Skin of body (tissue), 2 donors: ENCODE data around the gene KRTAP10-7. TPM values are rescaled to one million over a fixed set of nuclear protein-coding genes. Genes with fewer than 3 reads are reported as not detected.
"Not testable (repeated sequence)": the region's sequence is repeated elsewhere in the genome, so short reads cannot be mapped to it uniquely, and the experiment has no call there.

Experiments
- DNase-seq: peaks from one replicate; lab custom pipeline; 2025; lab: John Stamatoyannopoulos, UW
- total RNA-seq: library from RNA; depleted of rRNA; stranded (reverse); fragments of >200 nt; gene quantifications from one replicate; pipeline ENCODE4 v1.2.3, GENCODE V29; 2014

The KRTAP10-7 gene
- total RNA-seq, 1 donor from 2014 or later = 0.99 TPM

GRCh38 chr21:44628707-44629391 is 28.5 kb downstream of the KRTAP10-7 start:
- DNase-seq = no peak

GRCh38 chr21:44630440-44630839 is 30.0 kb downstream of the KRTAP10-7 start:
- no peak for DNase-seq

DNA sequence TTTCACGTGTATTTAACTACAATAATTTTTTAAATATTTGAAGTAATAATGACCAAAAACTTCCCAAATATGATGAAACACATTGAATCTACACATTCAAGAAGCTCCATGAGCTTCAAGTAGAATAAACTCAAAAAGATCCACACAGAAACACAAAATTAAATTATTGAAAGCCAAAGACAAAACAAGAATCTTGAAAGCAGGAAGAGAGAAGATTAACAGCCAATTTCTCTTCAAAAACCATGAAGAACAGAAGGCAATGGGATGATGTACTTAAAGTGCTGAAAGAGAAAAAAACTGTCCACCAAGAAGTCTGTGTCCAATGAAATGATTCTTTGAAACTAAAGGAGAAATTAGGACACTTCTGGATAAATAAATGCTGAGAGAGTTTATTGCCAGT is 31.7 kb downstream of the KRTAP10-7 start:
- no peak for DNase-seq

- DNase-seq = no peak
These were observed 36.0 kb downstream of the KRTAP10-7 start for GRCh38 chr21:44636209-44637017.

DNA sequence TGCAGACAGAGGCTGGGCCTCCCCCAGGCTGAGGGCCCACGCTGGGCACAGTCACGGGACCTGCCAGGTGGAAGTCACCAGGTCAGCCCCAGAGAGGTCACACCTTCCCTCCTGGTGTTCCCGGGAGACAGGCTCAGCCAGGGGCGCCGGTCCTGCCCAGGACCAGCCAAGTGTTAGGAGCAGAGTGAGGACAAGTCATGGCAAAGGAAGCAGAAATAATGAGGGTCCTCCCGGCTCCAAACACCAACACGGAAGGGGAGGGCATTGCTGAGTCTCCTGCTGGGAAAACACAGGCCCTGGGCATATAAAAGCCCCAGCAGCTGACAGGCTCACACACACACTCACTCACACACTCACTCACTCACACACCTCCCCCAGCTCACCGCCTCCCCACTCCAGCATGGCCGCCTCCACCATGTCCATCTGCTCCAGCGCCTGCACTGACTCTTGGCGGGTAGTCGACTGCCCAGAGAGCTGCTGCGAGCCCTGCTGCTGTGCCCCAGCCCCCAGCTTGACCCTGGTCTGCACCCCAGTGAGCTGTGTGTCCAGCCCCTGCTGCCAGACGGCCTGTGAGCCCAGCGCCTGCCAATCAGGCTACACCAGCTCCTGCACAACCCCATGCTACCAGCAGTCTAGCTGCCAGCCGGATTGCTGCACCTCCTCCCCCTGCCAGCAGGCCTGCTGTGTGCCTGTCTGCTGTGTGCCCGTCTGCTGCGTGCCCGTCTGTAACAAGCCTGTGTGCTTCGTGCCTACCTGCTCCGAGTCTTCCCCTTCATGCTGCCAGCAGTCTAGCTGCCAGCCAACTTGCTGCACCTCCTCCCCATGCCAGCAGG is 36.8 kb downstream of the KRTAP10-7 start, which contains the start of gene KRTAP10-10:
TSS of gene KRTAP10-10 (plus strand) at position 339 of the 833 bp plus-strand sequence. CDS start at position 401, 62 bp downstream.
- DNase-seq = no peak

DNA sequence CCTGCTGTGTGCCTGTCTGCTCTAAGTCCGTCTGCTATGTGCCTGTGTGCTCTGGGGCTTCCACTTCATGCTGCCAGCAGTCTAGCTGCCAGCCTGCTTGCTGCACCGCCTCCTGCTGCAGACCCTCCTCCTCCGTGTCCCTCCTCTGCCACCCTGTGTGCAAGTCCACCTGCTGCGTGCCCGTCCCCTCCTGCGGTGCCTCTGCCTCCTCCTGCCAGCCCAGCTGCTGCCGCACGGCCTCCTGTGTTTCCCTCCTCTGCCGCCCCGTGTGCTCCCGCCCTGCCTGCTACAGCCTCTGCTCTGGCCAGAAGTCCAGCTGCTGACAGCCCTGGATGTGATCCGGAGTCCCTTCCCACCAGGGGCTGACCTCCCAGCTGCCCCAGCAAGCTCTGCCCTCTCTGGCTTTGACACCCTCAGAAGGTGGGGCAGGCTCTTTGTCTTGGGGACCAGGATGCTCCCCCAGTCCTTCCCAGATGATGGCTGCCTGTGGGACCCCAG is 37.5 kb downstream of the KRTAP10-7 start:
- not testable (repeated sequence) for DNase-seq

GRCh38 chr21:44638506-44639330 is 38.3 kb downstream of the KRTAP10-7 start:
- DNase-seq = not testable (repeated sequence)

- DNase-seq = no peak
These were observed 38.9 kb downstream of the KRTAP10-7 start for GRCh38 chr21:44639331-44639655.

DNA sequence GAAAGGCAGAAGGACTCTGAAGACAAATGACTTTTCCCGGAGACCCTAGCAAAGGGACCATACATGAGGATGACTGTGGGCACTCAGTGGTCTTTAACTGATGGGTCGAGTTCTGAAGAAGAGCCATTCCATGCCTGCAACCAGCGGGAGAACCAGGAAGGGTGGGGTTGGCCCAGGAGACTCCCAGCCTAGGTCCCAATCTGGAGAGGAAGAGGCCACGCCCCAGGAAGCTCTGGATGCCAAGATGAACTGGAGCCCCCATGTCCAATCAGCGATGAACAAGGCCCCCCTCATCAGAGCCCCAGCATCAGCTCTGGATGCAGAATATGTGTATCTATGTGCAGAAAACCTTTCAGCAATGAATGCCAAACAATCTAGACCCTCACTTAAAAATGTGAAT is 40.4 kb downstream of the KRTAP10-7 start:
- no peak for DNase-seq

GRCh38 chr21:44643741-44644310 is 43.4 kb downstream of the KRTAP10-7 start:
- no peak for DNase-seq

DNA sequence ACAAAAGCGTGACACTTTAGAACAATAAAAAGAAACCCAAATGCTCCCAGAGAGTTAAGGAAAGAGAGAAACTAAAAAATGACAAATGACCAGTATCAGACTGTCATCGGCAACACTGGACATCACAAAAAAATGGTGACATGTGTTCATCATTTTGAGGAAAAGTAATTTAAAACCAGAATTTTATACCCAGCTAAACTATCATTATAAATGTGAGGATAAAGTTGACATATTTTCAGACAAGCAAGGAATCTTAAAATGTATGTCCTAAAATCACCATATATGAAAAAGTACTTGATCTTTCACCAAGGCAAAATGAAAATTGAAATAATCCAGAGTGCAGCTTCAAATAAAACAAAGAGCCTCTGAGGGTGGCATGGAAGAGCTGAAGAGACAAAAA is 44.5 kb downstream of the KRTAP10-7 start:
- DNase-seq = no peak

- DNase-seq = not testable (repeated sequence)
These were observed 46.2 kb downstream of the KRTAP10-7 start, which contains the start of gene KRTAP10-11 for GRCh38 chr21:44646366-44647221. Gene KRTAP10-11 (plus strand): TSS chr21:44646414. CDS start chr21:44646459, 45 bp downstream.

DNA sequence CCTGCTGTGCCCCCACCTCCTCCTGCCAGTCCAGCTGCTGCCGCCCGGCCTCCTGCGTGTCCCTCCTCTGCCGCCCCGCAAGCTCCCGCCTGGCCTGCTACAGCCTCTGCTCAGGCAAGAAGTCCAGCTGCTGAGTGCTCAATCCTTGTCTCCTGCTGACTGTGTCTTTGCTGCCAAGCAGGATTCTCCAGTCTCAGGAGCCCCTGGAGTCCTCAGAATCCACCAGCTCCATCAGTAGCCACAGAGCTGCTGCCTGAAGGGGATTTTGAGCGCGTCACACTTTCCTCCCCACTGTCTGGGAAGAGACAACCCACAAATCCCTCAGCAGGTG is 46.8 kb downstream of the KRTAP10-7 start:
- DNase-seq = no peak

GRCh38 chr21:44648557-44649311 is 48.3 kb downstream of the KRTAP10-7 start:
- DNase-seq = no peak

DNA sequence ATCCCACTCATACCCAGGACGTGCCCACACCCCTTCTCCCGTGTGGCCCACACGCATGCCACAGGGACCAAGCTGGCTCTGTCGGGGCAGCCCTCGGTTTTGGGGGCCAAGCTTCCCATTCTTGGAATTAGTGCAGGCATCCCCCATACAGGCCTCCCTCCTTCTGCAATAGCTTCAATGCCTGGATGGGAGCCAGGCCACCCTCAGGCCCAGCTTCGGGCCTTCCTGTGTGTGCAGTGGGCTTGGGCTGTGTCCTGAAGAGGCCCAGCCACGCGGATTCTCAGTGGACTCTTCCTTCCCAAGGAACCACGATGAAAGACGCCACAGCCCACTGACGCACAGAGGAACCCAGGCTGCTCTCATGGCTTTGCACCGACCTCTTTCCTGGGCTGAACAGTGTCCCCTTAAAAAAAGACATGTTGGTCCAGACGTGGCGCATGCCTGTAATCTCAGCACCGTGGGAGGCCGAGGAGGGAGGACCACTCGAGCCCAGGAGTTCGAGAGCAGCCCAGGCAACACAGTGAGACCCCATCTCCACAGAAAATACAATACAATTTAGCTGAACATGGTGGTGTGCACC is 49.2 kb downstream of the KRTAP10-7 start:
- no peak for DNase-seq

DNA sequence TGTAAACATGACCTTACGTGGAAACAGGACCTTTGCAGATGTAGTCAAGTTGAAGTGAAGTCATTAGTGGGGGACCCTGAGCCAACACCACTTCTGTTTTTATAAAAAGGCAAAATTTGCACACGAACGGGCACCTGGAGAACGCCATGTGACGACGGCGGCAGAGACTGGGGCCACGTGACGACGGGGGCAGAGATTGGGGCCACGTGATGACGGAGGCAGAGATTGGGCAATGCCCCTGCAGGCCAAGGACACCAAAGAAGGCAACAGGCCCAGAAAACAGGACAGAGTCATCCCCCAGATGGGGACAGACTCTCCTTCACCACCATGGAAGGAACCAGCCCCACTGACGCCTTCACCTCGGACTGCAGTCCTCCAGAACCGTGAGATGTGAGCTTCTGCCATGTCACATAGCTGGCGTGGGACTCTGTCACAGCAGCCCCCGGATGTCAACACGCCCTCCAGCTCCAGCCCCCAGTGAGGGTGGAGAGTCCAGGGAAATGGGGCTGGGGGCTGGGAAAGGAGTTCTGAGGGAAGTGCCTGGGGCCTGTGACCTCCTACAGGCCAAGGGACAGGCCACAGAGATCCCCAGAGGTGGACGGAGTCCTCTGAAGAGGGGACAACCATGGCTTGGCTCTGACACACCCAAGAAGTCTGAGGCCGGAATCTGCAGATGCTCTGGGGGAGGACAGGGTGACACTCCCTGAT is 50.0 kb downstream of the KRTAP10-7 start:
- no peak for DNase-seq

GRCh38 chr21:44650973-44651675 is 50.7 kb downstream of the KRTAP10-7 start:
- DNase-seq = no peak
